Hepatocyte (in vitro differentiated cells): Measurements from ENCODE around the gene MYO1D. TPM values are rescaled to one million over a fixed set of nuclear protein-coding genes. Genes with fewer than 3 reads are reported as not detected.

Experiments
- DNase-seq: peaks from one replicate; pipeline ENCODE4 v3.0.0-alpha.2; 2016; ENCODE audit warnings: low spot score
- H2AFZ ChIP-seq: fragments of 200-600 bp; sonication (generic); 2 replicates; pipeline ENCODE4 v1.6.0; 2016; ENCODE audit warnings: antibody characterized with exemption, mild to moderate bottlenecking
- H3K27ac ChIP-seq: fragments of 200-600 bp; sonication (generic); 2 replicates; pipeline ENCODE4 v1.5.1; 2016; ENCODE audit warnings: mild to moderate bottlenecking
- H3K27me3 ChIP-seq: fragments of 200-600 bp; sonication (generic); 2 replicates; pipeline ENCODE4 v1.6.1; 2016
- H3K36me3 ChIP-seq: fragments of 200-600 bp; sonication (generic); replicated peaks from 2 replicates; pipeline ENCODE4 v1.5.1; 2016; ENCODE audit warnings: low read depth; ENCODE audit not compliant: insufficient read depth
- H3K4me1 ChIP-seq: fragments of 200-600 bp; sonication (generic); 2 replicates; pipeline ENCODE4 v1.5.1; 2016; ENCODE audit warnings: mild to moderate bottlenecking, moderate library complexity; ENCODE audit not compliant: insufficient read depth
- H3K4me2 ChIP-seq: fragments of 200-600 bp; sonication (generic); 2 replicates; pipeline ENCODE4 v1.6.0; 2016
- H3K4me3 ChIP-seq: fragments of 200-600 bp; sonication (generic); 2 replicates; pipeline ENCODE4 v1.5.1; 2016; ENCODE audit warnings: mild to moderate bottlenecking
- H3K79me2 ChIP-seq: fragments of 200-600 bp; sonication (generic); 2 replicates; pipeline ENCODE4 v1.6.0; 2017; ENCODE audit warnings: mild to moderate bottlenecking
- H3K9me2 ChIP-seq: fragments of 200-600 bp; sonication (generic); replicated peaks from 2 replicates; pipeline ENCODE4 v1.6.0; 2017; ENCODE audit warnings: mild to moderate bottlenecking; ENCODE audit not compliant: insufficient read depth
- H3K9me3 ChIP-seq: fragments of 200-600 bp; sonication (generic); 2 replicates; pipeline ENCODE4 v1.5.1; 2016; ENCODE audit warnings: low read depth, mild to moderate bottlenecking
- H4K20me1 ChIP-seq: fragments of 200-600 bp; sonication (generic); 2 replicates; pipeline ENCODE4 v1.6.0; 2016; ENCODE audit warnings: mild to moderate bottlenecking; ENCODE audit not compliant: insufficient read depth, poor library complexity, severe bottlenecking
- CTCF ChIP-seq: fragments of 200-600 bp; sonication (generic); IDR thresholded peaks from 2 replicates; pipeline ENCODE4 v1.5.1; 2016; ENCODE audit warnings: antibody characterized with exemption, mild to moderate bottlenecking; ENCODE audit not compliant: poor library complexity
- EZH2 ChIP-seq: fragments of 200-600 bp; sonication (generic); IDR thresholded peaks from 2 replicates; pipeline ENCODE4 v1.6.1; 2016; ENCODE audit warnings: antibody characterized with exemption, mild to moderate bottlenecking, borderline replicate concordance
- EZH2phosphoT487 ChIP-seq: fragments of 200-600 bp; sonication (generic); IDR thresholded peaks from one replicate; pipeline ENCODE4 v1.6.1; 2018; ENCODE audit warnings: antibody characterized with exemption, mild to moderate bottlenecking, low read depth, moderate library complexity; ENCODE audit not compliant: unreplicated experiment, severe bottlenecking
- WGBS: methylation state at CpG from one replicate; pipeline ENCODE4 v1.1.6; 2016; ENCODE audit warnings: low lambda C conversion rate; ENCODE audit errors: missing lambda C conversion rate; 5-methylcytosine and 5-hydroxymethylcytosine counted together
- polyA plus RNA-seq: library from polyadenylated mRNA; unstranded; fragments of >200 nt; fragmentation: Nextera tagmentation; extraction: Ambion mirVana; gene quantifications from 2 replicates; pipeline ENCODE4 v1.2.1, GENCODE V29; 2016
- total RNA-seq: library from RNA; depleted of rRNA; stranded (reverse); fragments of >200 nt; gene quantifications from 2 replicates; pipeline ENCODE4 v1.2.3, GENCODE V29; 2014

MYO1D gene
- total and polyA plus RNA-seq, 2 experiments from 2014 or later, result 36.2 to 89.0 TPM

GRCh38 chr17:32477220-32477619 lies 399.7 kb downstream of the MYO1D start:
- Histone ChIP-seq H3K27ac (no peak overlapping the region), H2AFZ (no peak overlapping the region), H3K4me2 (no peak overlapping the region), H3K27me3 (no peaks in the 10 kb centered on the region), H3K4me1 (no peaks in the 10 kb centered on the region), H4K20me1 (no peaks in the 10 kb centered on the region), H3K79me2 (no peaks in the 10 kb centered on the region), H3K9me3 (no peaks in the 10 kb centered on the region), H3K9me2 (no peaks in the 10 kb centered on the region), H3K4me3 (no peak overlapping the region), H3K36me3 (no peaks in the 10 kb centered on the region)
- TF ChIP-seq CTCF, result no peak
- no peak for TF ChIP-seq EZH2
- TF ChIP-seq EZH2phosphoT487, result no peak
- DNase-seq, result no peak
- WGBS, result 97% methylated on average over 8 of the region's 8 CpGs

- H3K9me3 ChIP-seq, result no peaks in the 10 kb centered on the region
- no peaks in the 10 kb centered on the region for H3K27me3 ChIP-seq
- no peak for DNase-seq
- no peak overlapping the region for H3K27ac ChIP-seq
- H4K20me1 ChIP-seq, result no peaks in the 10 kb centered on the region
- H2AFZ ChIP-seq, result no peak overlapping the region
- no peaks in the 10 kb centered on the region for H3K36me3 ChIP-seq
- H3K4me3 ChIP-seq, result no peak overlapping the region
- no peaks in the 10 kb centered on the region for H3K4me1 ChIP-seq
- 96% methylated on average over 3 of the region's 3 CpGs for whole genome bisulfite sequencing
- H3K4me2 ChIP-seq, result no peak overlapping the region
- H3K9me2 ChIP-seq, result no peaks in the 10 kb centered on the region
- TF ChIP-seq CTCF, result no peak
- no peak for TF ChIP-seq EZH2
- no peak for TF ChIP-seq EZH2phosphoT487
- H3K79me2 ChIP-seq, result no peaks in the 10 kb centered on the region
Measured at GRCh38 chr17:32475258-32475657, 401.7 kb downstream of the MYO1D start.

GRCh38 chr17:32471652-32472051 lies 405.3 kb downstream of the MYO1D start:
- H3K4me3 ChIP-seq, result no peak overlapping the region
- H3K9me3 ChIP-seq, result no peaks in the 10 kb centered on the region
- no peak for TF ChIP-seq EZH2
- no peak for TF ChIP-seq EZH2phosphoT487
- TF ChIP-seq CTCF, result no peak
- H3K79me2 ChIP-seq, result peaks cover 8% of the 10 kb centered on the region
- no peaks in the 10 kb centered on the region for H3K4me1 ChIP-seq
- H4K20me1 ChIP-seq, result no peaks in the 10 kb centered on the region
- H3K36me3 ChIP-seq, result no peaks in the 10 kb centered on the region
- WGBS, result 100% methylated on average over 4 of the region's 4 CpGs
- H2AFZ ChIP-seq, result no peak overlapping the region
- H3K27me3 ChIP-seq, result no peaks in the 10 kb centered on the region
- no peak for DNase-seq
- no peaks in the 10 kb centered on the region for H3K9me2 ChIP-seq
- H3K27ac ChIP-seq, result no peak overlapping the region
- H3K4me2 ChIP-seq, result no peak overlapping the region
